ENCODE data around the gene HOXB7.

HOXB7 gene

DNA sequence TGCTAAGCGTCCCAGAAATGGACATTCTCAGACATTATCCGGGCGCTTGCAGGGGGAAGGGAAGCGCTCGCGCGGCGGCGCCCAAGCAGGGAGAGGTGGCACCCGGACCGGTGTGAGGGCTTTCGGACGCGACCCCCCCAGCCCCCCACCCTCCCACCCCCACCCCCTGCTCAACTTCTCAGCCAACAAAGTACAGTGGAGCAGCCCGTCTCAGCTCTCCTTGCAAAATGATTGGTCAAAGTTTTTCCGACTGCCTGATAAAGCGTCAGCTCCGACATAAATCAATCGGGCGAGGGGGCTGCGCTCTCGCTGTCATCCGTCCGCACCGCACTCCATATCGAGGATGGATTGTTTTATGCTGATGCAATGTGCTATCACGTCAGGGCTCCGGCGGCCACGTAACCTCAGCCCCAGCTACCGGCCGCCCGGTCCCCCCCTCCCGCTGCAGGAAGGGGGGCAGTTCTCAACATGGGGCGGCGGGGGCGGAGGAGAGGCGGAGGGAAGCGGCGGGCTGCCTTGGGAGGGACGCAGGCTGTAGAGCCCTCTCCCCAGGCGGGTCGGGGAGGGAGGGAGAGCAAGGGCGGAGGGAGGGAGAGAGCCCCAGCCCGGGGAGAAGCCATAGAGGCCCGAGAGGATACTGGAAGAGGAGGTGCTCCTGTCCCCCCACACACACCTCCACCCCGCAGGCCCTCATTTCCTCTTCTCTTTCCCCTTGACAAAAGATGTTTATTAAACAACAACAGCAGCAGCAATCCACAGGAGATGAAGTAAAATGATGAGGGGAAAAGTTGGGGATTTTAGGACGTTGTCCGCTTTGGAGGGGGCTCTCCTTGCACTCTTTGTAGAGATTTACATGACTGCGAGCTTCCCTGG is 15.7 kb upstream of the HOXB7 start, which contains the start of gene HOXB9:
TSS of gene HOXB9 (minus strand) at position 114 of the 873 bp plus-strand sequence. CDS start at position 25, 89 bp downstream.
- no peak for DNase-seq (ENCODE audit: low read depth)
- no peak for TF ChIP-seq CTCF (IDR thresholded peaks at IDR 0.05; ENCODE audit: insufficient read depth, low read depth, low read length, missing control alignments)
- H3K4me3 ChIP-seq (ENCODE audit: low read depth, low read length): peak within 1 kb of the TSS; percentile 44

GRCh38 chr17:48625495-48626244 is 14.9 kb upstream of the HOXB7 start:
- peak overlapping the region; percentile 44 for H3K4me3 ChIP-seq (ENCODE audit: low read depth, low read length)
- DNase-seq (ENCODE audit: low read depth): peak; percentile 51
- no peak for TF ChIP-seq CTCF (IDR thresholded peaks at IDR 0.05; ENCODE audit: insufficient read depth, low read depth, low read length, missing control alignments)

- H3K4me3 ChIP-seq (ENCODE audit: low read depth, low read length): no peak overlapping the region; the same call in 1 of the 2 replicates
- TF ChIP-seq CTCF (IDR thresholded peaks at IDR 0.05; ENCODE audit: insufficient read depth, low read depth, low read length, missing control alignments): no peak
- DNase-seq (ENCODE audit: low read depth): no peak
Observed at GRCh38 chr17:48624544-48625494, 14.0 kb upstream of the HOXB7 start.

GRCh38 chr17:48624118-48624517 is 13.3 kb upstream of the HOXB7 start:
- TF ChIP-seq CTCF (IDR thresholded peaks at IDR 0.05; ENCODE audit: insufficient read depth, low read depth, low read length, missing control alignments): no peak
- no peak overlapping the region for H3K4me3 ChIP-seq (ENCODE audit: low read depth, low read length)
- no peak for DNase-seq (ENCODE audit: low read depth)

DNA sequence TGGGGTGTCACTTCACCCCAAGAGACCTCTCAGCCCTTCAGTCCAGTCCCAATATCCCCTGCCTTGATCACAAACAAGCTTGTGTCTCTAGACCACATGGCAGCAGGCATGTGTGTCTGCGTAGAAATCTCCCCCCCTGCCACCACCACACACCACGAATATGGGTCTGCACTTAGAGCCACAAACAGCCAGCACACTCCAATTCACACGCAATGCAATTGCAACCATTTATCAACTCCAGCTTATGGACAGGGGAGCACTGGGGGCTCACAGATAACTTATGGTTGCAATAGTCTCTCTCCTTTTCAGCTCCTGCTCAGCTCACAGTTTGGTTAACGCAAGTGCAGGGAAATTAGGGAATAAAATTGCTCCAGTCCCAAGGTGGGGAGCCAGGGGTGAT is 12.8 kb upstream of the HOXB7 start:
- DNase-seq (ENCODE audit: low read depth): no peak
- no peak for TF ChIP-seq CTCF (IDR thresholded peaks at IDR 0.05; ENCODE audit: insufficient read depth, low read depth, low read length, missing control alignments)
- no peak overlapping the region for H3K4me3 ChIP-seq (ENCODE audit: low read depth, low read length)

DNA sequence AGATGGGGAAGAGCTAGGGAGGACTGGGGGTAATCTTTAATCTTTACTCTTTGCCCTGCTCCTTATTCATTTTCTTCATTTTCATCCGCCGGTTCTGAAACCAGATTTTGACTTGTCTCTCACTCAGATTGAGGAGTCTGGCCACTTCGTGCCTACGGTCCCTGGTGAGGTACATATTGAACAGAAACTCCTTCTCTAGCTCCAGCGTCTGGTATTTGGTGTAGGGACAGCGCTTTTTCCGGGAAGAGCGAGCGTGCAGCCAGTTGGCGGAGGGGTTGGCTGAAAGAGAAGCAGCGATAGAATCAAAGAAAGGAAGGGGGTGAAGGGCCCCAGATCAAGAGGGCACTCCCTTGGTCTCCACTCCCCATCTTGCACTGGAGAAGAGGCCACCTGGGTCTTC is 12.0 kb upstream of the HOXB7 start:
- no peak for TF ChIP-seq CTCF (IDR thresholded peaks at IDR 0.05; ENCODE audit: insufficient read depth, low read depth, low read length, missing control alignments)
- H3K4me3 ChIP-seq (ENCODE audit: low read depth, low read length): no peak overlapping the region
- no peak for DNase-seq (ENCODE audit: low read depth)

Measured in GM12865 (cell line).